Ascending aorta (tissue), 2 donors: ENCODE data around the gene TMEM132C. TPM values are rescaled to one million over a fixed set of nuclear protein-coding genes. Genes with fewer than 3 reads are reported as not detected.

Experiments used
- DNase-seq, 2 donors: peaks; one replicate each; pipeline ENCODE4 v3.0.0-alpha.2; 2019; ENCODE audit warnings: low spot score in 2 of 2
- H3K27ac ChIP-seq, 2 donors: fragments of 200-600 bp; sonication (generic); one replicate each; pipeline ENCODE4 v1.5.1; 2016 to 2017; ENCODE audit warnings: mild to moderate bottlenecking in 1 of 2
- H3K27me3 ChIP-seq: fragments of 200-600 bp; sonication (generic); one replicate; pipeline ENCODE4 v1.5.1; 2017
- H3K36me3 ChIP-seq, 2 donors: fragments of 200-600 bp; sonication (generic); one replicate each; pipeline ENCODE4 v1.5.1; 2016
- H3K4me1 ChIP-seq, 2 donors: fragments of 200-600 bp; sonication (generic); one replicate each; pipeline ENCODE4 v1.5.1; 2016 to 2017; ENCODE audit warnings: mild to moderate bottlenecking in 1 of 2
- H3K4me3 ChIP-seq, 2 donors: fragments of 200-600 bp; sonication (generic); one replicate each; pipeline ENCODE4 v1.5.1; 2016 to 2017; ENCODE audit warnings: mild to moderate bottlenecking in 1 of 2
- H3K9me3 ChIP-seq, 2 donors: fragments of 200-600 bp; sonication (generic); one replicate each; pipeline ENCODE4 v1.5.1; 2016
- intact Hi-C: fragments of 100-400 bp; cut with DNase I; formaldehyde crosslinking; loops from one replicate; pipeline ENCODE4 v1.15.1; 2023
- total RNA-seq: library from RNA; depleted of rRNA; stranded (reverse); fragments of >200 nt; gene quantifications from one replicate; pipeline ENCODE4 v1.1.0, GENCODE V29; 2016
- TF ChIP-seq, protein P1 (sequence below), 3 experiments: fragments of 200-600 bp in 2 of 3; fragments of 450-650 bp in 1 of 3; sonication (generic) in 2 of 3; IDR thresholded peaks; one replicate each; pipeline ENCODE4 v1.5.1; 2016 to 2019; ENCODE audit warnings: antibody characterized with exemption in 3 of 3, mild to moderate bottlenecking in 1 of 3, moderate library complexity in 1 of 3

The TMEM132C gene
- total RNA-seq, 1 donor from 2014 or later: 0.96 TPM

DNA sequence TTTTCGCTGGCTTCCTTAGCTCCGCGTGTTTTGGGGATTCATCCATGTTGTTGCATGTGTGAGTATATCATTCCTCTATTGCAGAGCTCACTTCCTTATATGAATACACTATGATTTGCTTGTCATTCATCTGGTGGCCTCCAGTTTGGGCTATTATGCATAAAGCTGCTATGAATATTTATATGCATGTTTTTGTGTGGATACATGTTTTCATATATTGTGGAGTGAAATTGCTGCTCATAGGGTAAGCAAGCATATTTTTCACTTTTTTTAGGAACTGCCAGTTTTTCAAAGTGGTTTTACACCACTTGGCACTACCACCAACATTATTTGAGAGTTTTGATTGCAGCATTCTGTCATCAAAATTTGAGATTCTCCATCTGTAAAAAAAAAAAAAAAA is 190.0 kb downstream of the TMEM132C start:
- TF ChIP-seq, protein P1, sequence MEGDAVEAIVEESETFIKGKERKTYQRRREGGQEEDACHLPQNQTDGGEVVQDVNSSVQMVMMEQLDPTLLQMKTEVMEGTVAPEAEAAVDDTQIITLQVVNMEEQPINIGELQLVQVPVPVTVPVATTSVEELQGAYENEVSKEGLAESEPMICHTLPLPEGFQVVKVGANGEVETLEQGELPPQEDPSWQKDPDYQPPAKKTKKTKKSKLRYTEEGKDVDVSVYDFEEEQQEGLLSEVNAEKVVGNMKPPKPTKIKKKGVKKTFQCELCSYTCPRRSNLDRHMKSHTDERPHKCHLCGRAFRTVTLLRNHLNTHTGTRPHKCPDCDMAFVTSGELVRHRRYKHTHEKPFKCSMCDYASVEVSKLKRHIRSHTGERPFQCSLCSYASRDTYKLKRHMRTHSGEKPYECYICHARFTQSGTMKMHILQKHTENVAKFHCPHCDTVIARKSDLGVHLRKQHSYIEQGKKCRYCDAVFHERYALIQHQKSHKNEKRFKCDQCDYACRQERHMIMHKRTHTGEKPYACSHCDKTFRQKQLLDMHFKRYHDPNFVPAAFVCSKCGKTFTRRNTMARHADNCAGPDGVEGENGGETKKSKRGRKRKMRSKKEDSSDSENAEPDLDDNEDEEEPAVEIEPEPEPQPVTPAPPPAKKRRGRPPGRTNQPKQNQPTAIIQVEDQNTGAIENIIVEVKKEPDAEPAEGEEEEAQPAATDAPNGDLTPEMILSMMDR (IDR thresholded peaks at IDR 0.05): no peak
- no peak overlapping the region for H3K27ac ChIP-seq
- intact Hi-C loops: no loop called here
- no peak overlapping the region for H3K4me3 ChIP-seq
- H3K9me3 ChIP-seq: no peaks in the 10 kb centered on the region
- H3K36me3 ChIP-seq: no peaks in the 10 kb centered on the region
- no peaks in the 10 kb centered on the region for H3K27me3 ChIP-seq
- no peak for DNase-seq
- H3K4me1 ChIP-seq: no peaks in the 10 kb centered on the region

GRCh38 chr12:128458301-128458974 is 191.5 kb downstream of the TMEM132C start:
- DNase-seq: no peak
- intact Hi-C loops: no loop called here
- Histone ChIP-seq H3K9me3 (no peaks in the 10 kb centered on the region), H3K27ac (no peak overlapping the region), H3K27me3 (no peaks in the 10 kb centered on the region), H3K4me1 (no peaks in the 10 kb centered on the region), H3K4me3 (no peak overlapping the region), H3K36me3 (no peaks in the 10 kb centered on the region)
- TF ChIP-seq, protein P1 (IDR thresholded peaks at IDR 0.05): no peak

DNA sequence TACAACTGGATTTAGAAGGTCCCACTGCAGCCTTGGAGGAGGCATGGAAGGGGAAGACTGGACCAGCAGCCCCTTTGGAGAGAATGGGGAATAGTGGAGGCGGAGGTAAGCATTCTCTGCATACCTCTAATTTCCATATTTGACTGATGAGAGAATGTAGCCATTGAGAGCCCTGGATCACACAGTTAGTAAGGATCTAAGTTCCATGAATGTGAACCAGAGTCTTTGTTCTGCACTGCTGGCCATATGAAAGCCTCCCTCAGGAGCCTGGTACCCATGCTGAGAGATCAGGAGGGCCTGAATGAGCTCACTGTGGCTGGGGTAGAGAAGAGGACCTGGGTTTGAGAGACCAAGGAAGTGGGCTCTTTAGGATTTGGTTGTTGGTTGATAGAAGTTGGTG is 192.1 kb downstream of the TMEM132C start:
- no peaks in the 10 kb centered on the region for H3K27me3 ChIP-seq
- H3K9me3 ChIP-seq: no peaks in the 10 kb centered on the region
- no peak overlapping the region for H3K4me3 ChIP-seq
- no peak overlapping the region for H3K27ac ChIP-seq
- DNase-seq: no peak
- intact Hi-C loops: no loop called here
- no peaks in the 10 kb centered on the region for H3K36me3 ChIP-seq
- TF ChIP-seq, protein P1 (IDR thresholded peaks at IDR 0.05): no peak
- H3K4me1 ChIP-seq: no peaks in the 10 kb centered on the region

DNA sequence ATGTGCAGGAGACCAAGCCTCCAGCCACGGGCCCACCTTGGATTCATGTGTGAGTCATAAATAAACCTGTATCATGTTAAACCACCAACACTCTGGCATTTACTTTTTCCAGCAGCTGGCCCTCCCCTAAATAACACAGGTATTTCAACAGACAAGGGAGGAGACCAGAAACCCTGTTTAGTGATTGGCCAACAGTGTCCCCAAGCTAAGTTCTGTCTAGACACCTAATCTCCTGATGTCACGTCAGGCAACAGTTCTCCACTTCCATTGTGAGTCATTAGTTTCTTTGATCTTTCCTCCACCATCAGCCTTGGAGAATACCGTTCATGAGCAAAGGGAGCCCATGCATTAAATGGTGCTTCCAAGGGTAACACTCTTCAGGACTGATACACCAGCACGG is 196.9 kb downstream of the TMEM132C start:
- H3K27ac ChIP-seq: no peak overlapping the region
- intact Hi-C loops: no loop called here
- TF ChIP-seq, protein P1 (IDR thresholded peaks at IDR 0.05): no peak
- no peaks in the 10 kb centered on the region for H3K4me1 ChIP-seq
- no peaks in the 10 kb centered on the region for H3K36me3 ChIP-seq
- no peak overlapping the region for H3K4me3 ChIP-seq
- H3K27me3 ChIP-seq: no peaks in the 10 kb centered on the region
- no peaks in the 10 kb centered on the region for H3K9me3 ChIP-seq
- DNase-seq: no peak

GRCh38 chr12:128467882-128468281 is 200.9 kb downstream of the TMEM132C start:
- H3K4me1 ChIP-seq: no peaks in the 10 kb centered on the region
- no peak overlapping the region for H3K27ac ChIP-seq
- no peak for DNase-seq
- no peaks in the 10 kb centered on the region for H3K36me3 ChIP-seq
- no peaks in the 10 kb centered on the region for H3K27me3 ChIP-seq
- intact Hi-C loops: no loop called here
- no peaks in the 10 kb centered on the region for H3K9me3 ChIP-seq
- TF ChIP-seq, protein P1 (IDR thresholded peaks at IDR 0.05): no peak
- no peak overlapping the region for H3K4me3 ChIP-seq

DNA sequence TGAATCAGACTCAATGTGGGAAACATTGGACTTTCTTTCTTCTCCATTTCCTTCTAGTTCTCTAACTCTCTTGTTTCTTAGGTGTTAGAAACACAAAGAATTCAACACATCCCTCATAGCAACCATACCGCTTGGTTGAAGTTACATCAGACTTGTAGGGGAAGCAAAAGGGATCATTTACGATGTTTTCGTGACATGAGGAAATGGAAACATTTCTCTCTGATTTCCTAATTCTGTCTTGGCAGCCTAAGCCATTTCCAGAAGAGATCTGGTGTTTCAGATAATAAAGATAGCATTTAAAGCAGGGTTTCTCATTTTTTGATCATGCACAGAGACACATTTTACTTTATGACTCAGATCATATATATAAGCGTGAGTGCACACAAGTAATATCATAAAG is 202.0 kb downstream of the TMEM132C start:
- Histone ChIP-seq H3K9me3 (no peaks in the 10 kb centered on the region), H3K4me1 (no peaks in the 10 kb centered on the region), H3K27me3 (no peaks in the 10 kb centered on the region), H3K36me3 (no peaks in the 10 kb centered on the region), H3K27ac (no peak overlapping the region), H3K4me3 (no peak overlapping the region)
- TF ChIP-seq, protein P1 (IDR thresholded peaks at IDR 0.05): no peak
- DNase-seq: no peak
- intact Hi-C loops: no loop called here
